ENCODE data around the gene TSHZ2.

Gene TSHZ2

DNA sequence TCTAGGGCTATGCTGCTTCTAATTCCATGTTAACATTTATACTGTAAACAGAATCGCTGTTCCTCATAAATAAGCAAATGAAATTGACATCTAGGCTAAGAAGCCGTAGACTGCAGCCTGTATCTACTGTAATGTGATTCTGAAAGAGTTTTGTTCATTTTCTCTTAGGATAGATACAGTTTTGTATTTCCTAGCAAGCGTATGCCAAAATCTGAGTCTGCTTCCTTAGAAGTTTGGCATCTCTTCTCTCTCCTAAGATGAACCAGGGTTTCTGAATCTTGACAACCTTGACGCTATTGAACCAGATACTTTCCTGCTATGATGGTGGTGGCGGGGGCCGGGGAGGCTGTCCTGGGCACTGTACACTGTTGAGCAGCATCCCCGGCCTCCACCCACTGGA is 198.0 kb downstream of the TSHZ2 start:
- no peak for FAIRE-seq

DNA sequence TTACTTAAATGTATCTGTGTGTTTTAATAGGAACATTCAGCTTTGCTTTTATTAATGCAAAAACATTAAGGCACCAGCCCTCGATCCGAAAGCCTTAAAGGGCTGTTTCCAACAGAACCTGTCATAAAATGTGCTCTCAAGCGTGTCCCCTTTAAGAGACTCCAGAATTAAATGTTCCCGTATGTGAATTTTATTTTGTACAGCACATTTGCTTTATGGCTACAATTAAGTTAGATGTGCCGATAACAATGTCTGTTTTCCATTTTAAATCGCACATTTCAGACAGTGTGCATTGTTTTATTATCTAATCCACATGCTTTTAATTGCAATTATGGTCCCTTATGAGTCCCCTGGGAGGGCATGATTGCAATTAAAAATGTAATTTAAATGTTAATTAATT is 198.9 kb downstream of the TSHZ2 start:
- no peak for FAIRE-seq

DNA sequence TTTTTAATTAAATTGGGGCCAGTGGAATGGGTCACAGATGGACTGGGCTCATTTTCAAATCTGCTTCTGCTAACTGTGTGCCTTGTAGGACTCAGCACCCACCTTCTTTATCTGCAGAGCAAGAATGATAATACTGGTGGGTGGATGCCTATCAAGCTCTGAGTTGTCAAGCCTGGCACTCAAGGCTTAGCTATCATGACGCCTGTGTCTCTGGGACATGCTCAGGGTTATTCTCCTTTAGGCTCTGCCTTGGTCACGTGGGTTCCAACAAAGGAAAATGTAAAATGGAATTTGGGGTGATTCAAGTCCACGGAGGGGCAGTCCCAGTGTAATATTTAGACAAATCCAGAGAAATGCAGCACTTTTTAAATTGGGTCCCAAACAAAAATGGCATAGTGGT is 202.3 kb downstream of the TSHZ2 start:
- no peak for FAIRE-seq

DNA sequence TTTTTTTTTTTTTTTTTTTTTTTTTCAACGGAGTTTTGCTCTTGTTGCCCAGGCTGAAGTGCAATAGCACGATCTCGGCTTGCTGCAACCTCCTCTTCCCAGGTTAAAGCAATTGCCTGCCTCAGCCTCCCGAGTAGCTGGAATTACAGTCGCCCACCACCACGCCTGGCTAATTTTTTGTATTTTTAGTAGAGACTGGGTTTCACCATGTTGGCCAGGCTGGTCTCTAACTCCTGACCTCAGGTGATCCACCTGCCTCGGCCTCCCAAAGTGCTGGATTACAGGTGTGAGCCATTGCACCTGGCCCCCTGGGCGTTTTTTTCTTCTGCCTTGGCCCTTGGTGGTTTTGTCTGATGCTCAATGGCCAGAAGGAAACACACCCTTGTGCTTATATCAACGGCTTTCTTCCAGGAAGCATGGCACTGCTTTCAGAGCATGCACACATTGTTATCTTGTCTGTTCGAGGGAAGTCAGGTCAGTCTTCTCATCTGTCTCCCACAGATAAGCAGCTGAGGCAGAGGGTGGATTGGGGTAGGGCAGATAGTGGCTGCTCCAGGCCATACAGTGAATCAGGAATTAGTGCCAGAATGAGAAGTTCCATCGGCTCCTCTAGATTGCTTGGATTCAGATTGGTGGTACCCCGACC is 203.1 kb downstream of the TSHZ2 start:
- no peak for FAIRE-seq

DNA sequence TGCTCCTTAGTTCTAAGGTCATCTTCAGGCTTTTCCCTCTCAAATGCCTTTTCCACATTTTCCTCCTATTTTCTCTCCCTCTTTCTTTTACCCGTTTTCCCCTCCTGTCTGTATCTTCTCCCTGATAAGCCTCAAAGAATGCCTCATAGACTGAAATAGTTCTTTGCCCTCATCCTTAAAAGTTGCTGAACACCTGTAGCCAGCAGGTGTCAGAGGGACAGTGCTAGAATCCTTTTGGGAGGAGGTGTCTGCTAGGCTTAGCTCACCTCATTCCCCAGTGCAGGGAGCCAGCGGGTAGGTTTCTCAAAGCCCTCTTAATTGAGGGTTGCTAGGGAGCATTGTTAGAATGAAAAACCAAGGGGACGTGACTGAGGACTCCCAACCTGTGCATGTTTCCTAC is 204.0 kb downstream of the TSHZ2 start:
- no peak for FAIRE-seq

DNA sequence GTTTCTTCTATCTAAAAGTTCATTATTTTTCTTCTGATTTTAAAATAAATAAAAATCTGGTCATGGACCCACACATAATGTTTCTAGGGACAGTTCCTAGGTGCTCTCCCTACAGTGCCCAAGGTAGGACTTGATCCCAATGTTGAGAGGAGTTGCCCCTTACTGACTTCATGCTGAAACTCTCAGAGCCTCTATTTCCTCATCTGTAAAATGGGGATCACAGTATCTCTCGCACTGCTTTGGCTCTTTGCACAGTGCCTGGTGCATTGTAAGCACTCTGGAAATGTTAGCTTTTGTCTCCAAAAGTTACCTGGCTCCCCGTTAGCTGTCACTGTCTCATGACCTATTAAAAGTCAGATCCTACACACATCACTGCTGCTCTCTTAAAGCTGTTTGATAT is 205.5 kb downstream of the TSHZ2 start:
- no peak for FAIRE-seq

DNA sequence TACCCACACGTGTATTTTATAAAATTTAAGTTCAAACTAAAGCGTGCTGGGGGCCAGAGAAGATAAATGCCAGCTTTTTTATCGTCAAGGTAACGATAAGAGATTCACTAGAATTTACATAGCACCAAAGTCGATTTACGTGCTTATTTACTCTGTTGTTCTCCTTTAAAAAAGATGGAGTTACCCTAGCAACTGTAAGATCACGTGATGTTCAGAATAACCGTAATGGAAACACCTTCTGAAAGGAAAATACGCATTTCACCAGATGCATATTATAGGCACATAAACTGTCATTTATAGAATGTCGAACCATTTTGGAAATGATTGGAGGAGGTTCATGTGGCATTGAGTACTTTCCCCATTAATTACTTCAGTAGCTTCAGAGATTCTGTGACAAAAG is 207.6 kb downstream of the TSHZ2 start:
- no peak for FAIRE-seq

DNA sequence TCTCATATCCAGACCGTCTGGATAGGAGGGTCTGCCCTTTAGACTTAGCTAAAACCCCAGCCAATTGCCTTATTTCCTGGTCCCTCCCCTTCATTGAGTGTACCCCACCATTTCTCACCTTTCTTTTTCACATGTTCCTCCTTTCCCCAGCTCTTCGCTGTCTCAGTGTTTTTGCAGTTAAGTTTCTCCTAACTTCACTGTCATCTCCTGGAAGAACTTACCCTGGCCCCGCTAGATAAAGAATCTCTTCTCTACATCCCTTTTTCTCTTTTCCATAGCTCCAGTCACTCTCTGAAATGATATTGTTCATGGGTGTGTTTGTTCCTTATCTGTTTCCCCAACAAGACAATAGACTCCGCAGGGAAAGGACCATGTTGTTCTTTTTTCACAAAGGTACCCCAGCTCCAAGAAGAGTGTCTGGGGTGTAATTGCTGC is 208.8 kb downstream of the TSHZ2 start:
- FAIRE-seq, result no peak

DNA sequence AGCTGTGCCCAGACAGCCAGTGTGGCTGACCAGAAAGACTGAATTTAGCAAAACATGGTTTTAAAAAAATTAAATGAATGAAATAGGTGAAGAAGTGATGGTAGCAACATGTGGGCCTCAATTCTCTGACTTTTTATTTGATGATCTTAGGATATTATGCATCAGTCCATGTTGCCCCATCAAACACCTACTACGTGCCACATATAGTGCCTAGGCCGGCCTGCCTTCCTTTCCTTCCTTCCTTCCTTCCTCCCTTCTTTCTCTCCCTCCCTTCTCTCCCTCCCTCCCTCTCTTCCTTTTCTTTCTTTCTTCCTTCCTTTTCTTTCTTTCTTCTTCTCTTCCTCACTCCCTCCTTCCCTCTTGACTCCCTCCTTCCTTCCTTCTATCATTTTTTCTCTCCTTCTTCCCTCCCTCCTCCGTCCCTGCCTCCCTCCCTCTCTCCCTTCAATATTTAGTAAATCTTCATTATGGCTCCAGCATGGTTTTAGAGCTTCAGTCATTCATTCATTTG is 209.8 kb downstream of the TSHZ2 start:
- no peak for FAIRE-seq

DNA sequence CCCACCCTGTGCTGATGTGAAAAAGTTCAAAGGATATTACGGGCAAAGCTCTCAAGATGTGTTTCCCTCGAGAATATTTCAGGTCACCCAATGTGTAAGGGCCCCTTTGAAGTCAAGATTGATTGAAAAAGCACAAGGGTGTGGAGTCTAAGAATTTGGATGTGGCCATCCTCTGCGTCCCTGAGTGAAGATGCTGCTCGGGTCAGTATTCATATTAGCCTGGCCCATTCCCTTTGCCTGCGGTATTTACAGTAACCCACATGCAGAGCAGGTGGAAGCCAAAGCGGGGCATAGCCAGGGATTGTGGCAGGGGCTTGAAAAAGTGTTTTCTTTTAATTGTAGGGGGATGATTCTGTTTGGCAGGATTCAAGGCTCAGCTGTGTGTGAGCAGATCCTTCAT is 211.0 kb downstream of the TSHZ2 start:
- FAIRE-seq, result no peak

DNA sequence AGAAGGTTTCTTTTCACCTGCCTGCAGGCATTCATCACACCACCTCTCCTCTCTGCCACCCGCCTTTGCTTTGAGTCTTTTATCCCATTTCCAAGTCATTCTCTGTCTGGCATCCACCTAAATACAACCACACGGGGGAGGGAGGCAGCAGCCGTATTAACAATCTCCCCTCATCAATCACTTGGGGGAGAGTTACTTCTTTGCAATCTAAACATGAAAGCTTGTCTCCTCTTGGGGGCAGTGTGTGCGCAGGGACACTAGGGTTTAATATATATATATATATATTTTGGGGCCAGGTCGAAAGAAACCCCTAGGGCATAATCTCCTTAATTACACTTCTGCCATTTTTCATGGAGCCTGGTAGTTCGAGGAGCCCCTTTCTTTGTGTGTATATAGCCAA is 214.5 kb downstream of the TSHZ2 start:
- FAIRE-seq, result no peak

DNA sequence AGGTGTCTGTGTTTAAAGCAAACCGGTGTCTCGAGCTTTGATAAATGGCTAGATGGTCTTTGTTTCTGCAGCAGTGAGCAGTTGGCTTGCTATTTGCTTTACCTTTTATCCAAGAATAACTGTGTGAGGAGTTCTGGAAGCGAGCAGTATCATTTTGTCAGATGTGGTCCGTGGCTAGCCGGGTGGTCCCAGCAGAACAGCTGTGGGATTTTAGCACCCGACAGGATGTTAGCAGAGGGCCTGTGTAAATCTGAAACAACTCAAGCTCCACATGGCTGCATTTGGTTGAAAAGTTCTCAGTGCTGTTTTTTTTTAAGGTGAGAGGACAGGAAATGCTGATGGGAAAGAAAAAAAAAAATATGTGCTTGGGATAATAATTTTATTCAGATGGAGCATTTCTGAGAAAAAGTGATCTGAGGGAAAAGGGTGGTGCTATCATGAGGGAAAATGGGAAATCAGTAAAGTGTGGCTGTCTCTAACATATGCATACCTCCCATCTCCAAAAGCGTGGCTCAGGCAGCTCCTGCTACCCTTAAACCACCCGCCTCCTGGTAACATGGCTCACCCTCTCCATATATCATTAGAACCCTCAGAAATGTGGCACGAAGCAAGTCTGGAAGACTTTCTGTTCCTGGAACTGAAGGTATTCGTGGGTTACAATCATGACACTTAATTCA is 215.4 kb downstream of the TSHZ2 start:
- FAIRE-seq, result no peak

DNA sequence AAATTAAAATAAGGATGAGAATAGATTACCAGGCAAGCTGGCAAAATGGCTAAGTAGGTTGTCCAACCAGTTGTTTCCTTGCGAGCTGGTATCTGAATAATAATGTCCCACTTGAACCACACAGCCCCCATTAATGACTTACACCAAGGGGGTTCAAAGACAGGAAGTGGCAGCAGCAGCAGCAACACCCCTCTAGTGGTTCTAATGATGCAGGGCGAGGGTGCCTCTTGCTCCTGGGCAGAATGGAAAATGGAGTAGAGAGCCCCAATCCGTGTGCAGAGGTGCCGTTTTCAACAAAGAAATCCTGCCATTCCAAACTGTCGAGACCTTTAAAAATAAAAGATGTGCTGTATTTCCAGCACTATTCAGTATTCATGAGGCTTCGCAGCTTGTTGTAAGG is 218.1 kb downstream of the TSHZ2 start:
- FAIRE-seq, result no peak

DNA sequence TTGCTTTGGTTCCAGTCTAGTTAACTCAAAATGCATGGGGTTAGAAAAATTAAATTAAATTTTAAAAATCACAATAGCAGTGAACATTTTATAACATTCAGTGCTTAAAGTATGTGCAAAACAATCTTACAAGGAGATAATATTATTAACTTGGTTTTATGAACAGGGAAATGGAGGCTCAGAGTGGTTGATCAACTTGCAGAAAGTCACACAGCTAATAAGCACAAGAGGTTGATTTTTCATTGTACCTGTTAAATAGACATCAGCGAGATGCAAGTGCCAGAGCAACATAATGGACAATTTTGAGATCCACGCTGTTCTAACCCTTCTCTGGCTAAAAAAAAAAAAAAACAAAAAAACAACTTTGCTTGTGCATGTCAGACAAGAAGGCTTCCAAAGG is 219.8 kb downstream of the TSHZ2 start:
- FAIRE-seq, result no peak

DNA sequence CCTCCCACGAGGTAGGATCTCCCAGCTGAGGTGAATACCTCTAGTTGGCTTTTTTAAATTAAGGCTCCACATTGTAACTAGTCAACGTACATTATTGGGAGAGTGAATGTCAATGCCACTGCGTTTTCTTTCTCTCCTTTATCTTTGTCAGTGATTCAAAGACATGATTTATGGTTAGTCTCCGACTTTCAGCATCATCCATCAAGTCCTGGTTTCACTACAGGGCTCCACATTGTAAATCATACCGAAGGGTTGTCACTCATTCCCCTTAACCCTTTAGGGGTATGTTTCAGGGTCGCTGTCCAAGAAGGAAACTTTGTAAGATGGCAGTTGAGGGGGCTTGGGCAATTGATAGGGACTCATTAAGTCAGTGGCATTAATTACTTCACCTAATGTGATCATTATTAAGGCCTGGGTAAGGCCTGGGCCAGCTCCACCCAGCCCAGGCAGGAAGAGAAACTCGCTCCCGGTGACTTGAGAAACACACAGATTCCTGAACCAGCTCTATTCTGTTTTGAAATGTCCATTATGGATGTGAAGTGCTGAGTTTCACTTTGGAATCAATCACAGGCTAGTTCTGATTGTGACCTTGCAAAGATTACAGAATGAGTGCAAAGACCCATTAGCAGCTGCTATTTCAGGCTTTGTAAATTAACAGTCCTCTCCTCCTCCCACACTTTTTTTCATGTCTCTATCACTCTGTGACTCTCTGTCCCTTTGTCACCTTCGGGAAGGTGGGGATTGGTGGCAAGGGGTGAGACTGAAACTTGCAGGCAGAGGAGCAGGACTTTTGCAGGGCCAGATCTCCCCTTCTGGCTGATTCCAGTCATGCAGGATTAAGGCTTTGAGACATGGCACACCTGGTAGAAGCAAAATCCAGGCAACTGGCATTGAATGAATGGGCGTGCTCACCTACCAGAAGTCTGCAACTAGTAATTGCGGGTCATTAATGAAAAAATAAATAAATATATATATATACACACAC is 222.4 kb downstream of the TSHZ2 start:
- no peak for FAIRE-seq

DNA sequence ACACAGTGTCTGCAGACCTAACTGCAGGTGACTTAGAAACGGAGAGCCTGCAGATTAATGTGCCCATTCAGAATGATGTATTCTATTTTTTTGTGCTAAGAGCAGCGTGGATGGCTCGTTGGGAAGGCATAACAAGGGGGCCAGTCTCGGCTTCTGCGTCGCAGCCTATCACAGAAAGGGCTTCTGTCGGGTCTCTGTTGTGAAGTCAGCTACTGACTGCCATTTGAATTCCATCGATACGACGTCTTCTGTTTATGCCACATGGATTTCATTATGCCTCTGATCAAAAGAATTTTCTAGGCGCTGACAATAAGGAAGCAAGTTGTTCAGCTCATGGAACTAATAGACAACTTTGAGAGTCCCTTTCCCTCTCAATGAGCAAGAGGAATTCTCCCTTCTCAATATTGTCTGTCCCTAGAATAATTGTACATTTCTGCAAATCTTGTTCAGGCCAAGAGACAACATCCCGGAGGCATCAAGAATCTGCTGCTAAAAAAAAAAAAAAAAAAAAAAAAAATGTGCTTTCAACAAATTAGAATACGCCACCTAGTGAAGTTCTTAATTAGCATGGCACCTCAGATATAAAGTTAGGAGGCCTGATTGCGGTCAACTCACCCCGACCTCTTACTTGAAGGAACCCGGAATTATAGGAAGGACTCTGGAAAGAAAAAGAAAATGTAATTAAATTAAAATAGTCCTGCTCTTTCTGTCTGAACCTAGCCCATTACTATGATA is 223.9 kb downstream of the TSHZ2 start:
- no peak for FAIRE-seq

DNA sequence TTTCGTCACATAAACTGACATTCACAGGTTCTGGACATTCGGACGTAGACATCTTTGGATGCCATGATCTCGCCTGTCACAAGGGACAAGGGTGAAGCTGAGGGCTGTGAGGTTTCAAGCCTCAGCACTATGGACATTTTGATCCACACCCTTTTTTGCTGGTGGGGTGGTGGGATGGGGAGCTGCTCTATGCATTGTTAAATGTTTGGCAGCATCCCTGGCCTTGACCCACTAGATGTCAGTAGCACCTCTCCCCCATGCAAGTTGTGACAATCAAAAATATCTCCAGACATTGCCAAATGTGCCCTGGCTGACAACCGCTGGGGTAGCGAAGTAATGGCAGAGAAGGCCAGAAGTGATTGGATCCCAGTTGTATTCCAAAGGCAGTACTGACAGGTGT is 229.4 kb downstream of the TSHZ2 start:
- FAIRE-seq, result no peak

DNA sequence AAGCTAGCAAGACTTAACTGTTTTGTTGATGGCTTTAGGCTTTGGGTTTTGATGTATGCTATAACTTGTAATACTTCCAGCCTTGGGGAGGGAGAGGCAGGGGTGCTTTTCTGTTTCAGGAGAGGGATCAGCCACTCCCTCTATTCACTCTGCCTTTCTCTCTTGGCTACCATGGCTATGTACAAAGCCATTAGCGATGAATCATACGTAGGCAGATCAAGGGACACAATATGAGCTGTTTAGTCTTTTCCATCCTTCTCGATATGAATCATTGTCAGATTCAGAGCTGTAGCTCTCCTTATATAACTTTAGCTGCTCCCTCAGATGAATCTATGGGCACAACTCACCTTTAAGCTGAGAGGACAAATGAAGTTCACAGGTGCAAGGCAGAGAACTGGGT is 230.6 kb downstream of the TSHZ2 start:
- FAIRE-seq, result no peak

DNA sequence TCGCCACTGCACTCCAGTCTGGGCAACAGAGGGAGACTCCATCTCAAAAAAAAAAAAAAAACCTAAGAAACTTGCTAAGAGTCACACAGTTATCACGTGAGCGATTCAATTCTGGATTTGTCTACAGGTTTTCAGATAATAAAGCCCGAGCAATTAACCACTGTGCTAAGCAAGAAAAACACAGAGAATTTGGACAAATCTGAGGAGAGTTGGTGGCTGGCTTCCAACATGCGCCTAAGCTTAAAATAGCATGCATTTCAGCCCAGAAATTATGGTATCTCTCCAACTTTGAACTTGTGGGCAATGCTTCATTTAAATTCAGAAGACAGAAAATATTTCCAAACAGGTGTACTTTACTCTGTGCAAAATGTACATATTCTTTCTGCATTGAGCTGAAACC is 232.9 kb downstream of the TSHZ2 start:
- FAIRE-seq, result no peak

DNA sequence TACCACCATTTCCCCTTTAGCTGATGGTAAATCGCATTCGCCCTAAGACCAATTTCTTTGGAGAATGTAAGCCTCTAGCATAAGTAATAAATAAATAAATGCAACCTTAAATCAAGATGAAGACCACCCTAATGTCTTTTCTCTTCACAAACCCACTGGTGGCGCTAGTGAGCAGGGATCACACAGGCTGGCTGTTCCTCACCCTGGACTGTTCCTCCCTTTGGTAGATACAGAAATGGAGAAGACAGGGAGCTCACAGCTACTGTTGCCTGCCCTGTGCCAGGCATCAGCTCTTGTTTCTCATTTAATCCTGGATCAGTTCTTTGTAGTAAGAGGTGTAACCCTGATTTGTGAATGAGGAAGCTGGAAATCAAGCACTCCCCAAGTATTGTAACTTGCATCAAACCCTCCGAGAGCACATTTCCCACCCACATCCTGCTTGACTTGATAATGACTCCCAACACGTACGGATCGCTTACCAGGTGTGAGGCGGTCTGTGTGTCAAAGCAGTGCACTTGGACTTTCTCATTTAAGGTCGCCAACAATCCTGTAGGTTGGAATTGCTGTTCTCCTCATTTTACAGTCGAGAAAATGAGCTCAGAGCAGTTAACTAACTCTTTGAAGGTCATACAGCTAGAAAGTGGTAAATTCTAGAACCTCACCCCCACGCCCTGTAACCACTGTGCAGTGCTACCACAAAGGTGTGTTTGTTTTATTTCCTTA is 236.1 kb downstream of the TSHZ2 start:
- no peak for FAIRE-seq

DNA sequence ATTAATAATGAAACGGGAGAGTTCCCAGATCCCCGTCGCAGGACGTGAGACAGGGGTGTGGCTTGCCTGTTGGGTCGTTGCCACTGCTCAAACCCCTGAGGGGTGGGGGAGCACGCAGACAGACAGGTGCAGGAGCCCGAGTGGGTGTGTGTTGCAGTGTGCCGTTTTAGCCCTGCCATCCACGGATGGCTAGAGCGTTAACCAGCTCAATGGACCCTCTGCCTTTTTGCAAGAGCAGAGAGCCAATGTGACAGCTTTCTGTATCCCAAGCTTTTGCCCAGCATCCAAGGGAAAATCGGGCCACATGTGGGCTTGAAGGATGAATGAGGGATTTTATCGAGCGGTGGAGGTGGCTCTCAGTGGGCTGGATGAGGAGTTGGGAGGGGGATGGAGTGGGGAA is 237.9 kb downstream of the TSHZ2 start:
- FAIRE-seq, result no peak

DNA sequence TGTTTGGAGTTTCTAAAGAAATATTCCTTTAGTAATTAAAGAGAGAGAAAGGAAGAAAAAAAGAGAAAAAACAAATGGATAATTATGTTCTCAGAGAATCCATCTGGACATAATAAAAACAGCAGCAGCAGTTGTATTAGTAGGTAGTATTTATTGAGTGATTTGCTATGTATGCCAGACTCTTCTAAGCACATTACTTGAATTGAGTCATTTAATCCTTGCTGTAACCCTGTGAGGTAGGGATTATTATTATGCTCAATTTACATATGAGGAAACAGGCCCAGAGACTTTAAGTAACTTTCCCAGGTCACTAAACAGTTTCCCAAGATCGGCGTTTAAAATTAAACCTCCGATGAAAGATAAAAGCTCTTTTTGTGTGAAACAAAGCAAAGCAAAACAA is 238.8 kb downstream of the TSHZ2 start:
- no peak for FAIRE-seq

All from islet of Langerhans (tissue), 1 donor.